Breast epithelium (tissue), 4 donors: ENCODE measurements around the gene VSNL1. TPM values are rescaled to one million over a fixed set of nuclear protein-coding genes. Genes with fewer than 3 reads are reported as not detected.

ENCODE experiments used
- DNase-seq, 2 donors: peaks; one replicate each; pipeline ENCODE4 v3.0.0-alpha.2; 2019; ENCODE audit warnings: low spot score in 2 of 2
- H3K27ac ChIP-seq, 2 donors: fragments of 200-600 bp; sonication (generic) in 1 of 2; one replicate each; pipeline ENCODE4 v1.5.1; 2016 to 2019; ENCODE audit warnings: mild to moderate bottlenecking in 1 of 2
- H3K27me3 ChIP-seq, 2 donors: fragments of 200-600 bp; sonication (generic) in 1 of 2; one replicate each; pipeline versions ENCODE4 v1.5.1 to v1.6.0; 2017 to 2019; ENCODE audit warnings: control low read depth in 1 of 2, mild to moderate bottlenecking in 1 of 2
- H3K36me3 ChIP-seq: fragments of 200-600 bp; one replicate; pipeline ENCODE4 v1.5.1; 2019
- H3K4me1 ChIP-seq, 2 donors: fragments of 200-600 bp; sonication (generic); one replicate each; pipeline ENCODE4 v1.5.1; 2016 to 2019; ENCODE audit warnings: control low read depth in 1 of 2
- H3K4me3 ChIP-seq, 3 donors: fragments of 200-600 bp; sonication (generic); 1 replicate in 2 of 3; 2 replicates in 1 of 3; pipeline ENCODE4 v1.5.1; 2016 to 2019; ENCODE audit warnings: mild to moderate bottlenecking in 3 of 3, moderate library complexity in 2 of 3
- H3K9me3 ChIP-seq, 2 donors: fragments of 200-600 bp; sonication (generic) in 1 of 2; one replicate each; pipeline ENCODE4 v1.5.1; 2016 to 2019; ENCODE audit warnings: control low read depth in 1 of 2
- POLR2A ChIP-seq: fragments of 450-650 bp; IDR thresholded peaks from one replicate; pipeline ENCODE4 v1.6.1; 2016; ENCODE audit warnings: antibody characterized with exemption, mild to moderate bottlenecking, moderate library complexity
- POLR2AphosphoS5 ChIP-seq, 3 donors: sonication (generic); formaldehyde crosslinking; IDR thresholded peaks; one replicate each; pipeline ENCODE4 v1.6.1; 2017; ENCODE audit warnings: antibody characterized with exemption in 3 of 3
- intact Hi-C: fragments of 100-400 bp; cut with DNase I; formaldehyde crosslinking; loops from one replicate; pipeline ENCODE4 v1.15.1; 2023; ENCODE audit warnings: low total_unique reads
- total RNA-seq, 3 donors: library from RNA; depleted of rRNA; stranded (reverse); fragments of >200 nt; gene quantifications; one replicate each; pipeline ENCODE4 v1.1.0, GENCODE V29; 2016
- TF ChIP-seq, protein P1 (sequence below), 3 donors: fragments of 450-650 bp; IDR thresholded peaks; one replicate each; pipeline ENCODE4 v1.5.1; 2016 to 2017; ENCODE audit warnings: antibody characterized with exemption in 3 of 3, mild to moderate bottlenecking in 3 of 3, moderate library complexity in 3 of 3

Gene VSNL1
- total RNA-seq, 3 donors from 2014 or later: 0.80 to 6.9 (median 2.6) TPM

DNA sequence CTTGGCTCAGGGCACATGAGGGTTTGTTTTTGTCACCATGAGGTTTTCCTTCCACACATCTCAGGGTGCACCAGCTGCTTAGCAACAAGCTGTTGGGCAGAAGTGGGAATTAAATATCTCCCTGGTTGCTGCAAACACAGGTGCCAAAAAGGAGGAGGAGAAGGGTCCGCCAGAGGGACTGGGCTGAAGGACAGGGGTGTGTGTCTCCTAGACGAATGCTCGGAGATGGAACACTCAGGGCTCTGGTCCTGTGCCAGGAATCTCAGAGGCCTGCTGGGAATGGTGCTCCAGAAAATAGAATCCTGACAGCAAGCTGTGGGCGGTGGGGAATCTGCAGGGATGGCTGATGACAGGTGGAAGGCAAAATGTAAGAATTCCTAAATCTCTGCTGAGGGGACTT lies 94.5 kb downstream of the VSNL1 start:
- Histone ChIP-seq H3K4me1 (no peaks in the 10 kb centered on the region), H3K27ac (no peak overlapping the region), H3K4me3 (no peak overlapping the region), H3K36me3 (no peaks in the 10 kb centered on the region), H3K9me3 (peaks cover 0 to 1% of the 10 kb centered on the region in 2 donors), H3K27me3 (no peaks in the 10 kb centered on the region)
- TF ChIP-seq, protein P1, sequence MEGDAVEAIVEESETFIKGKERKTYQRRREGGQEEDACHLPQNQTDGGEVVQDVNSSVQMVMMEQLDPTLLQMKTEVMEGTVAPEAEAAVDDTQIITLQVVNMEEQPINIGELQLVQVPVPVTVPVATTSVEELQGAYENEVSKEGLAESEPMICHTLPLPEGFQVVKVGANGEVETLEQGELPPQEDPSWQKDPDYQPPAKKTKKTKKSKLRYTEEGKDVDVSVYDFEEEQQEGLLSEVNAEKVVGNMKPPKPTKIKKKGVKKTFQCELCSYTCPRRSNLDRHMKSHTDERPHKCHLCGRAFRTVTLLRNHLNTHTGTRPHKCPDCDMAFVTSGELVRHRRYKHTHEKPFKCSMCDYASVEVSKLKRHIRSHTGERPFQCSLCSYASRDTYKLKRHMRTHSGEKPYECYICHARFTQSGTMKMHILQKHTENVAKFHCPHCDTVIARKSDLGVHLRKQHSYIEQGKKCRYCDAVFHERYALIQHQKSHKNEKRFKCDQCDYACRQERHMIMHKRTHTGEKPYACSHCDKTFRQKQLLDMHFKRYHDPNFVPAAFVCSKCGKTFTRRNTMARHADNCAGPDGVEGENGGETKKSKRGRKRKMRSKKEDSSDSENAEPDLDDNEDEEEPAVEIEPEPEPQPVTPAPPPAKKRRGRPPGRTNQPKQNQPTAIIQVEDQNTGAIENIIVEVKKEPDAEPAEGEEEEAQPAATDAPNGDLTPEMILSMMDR (IDR thresholded peaks at IDR 0.05): no peak
- TF ChIP-seq POLR2AphosphoS5 (IDR thresholded peaks at IDR 0.05): no peak
- TF ChIP-seq POLR2A: no peak
- DNase-seq: no peak
- intact Hi-C loops: no loop called here

DNA sequence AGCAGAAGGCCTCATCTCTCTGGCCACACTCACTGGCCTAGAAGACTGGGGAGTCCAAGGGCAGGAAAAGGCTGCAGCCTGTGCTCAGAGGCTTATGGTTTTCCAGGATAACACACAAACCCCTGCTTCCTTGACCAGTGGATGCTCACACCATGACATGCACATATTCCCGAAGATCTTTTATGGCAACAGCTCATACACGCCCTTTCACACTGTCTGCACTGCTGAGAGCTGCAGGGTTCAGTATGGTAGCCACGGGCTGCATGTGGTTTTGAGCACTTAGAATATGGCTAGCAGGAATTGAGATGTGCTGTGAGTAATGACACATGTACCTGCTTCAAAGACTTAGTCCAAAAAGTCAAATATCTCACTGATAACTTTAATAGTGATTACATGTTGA lies 95.8 kb downstream of the VSNL1 start:
- Histone ChIP-seq H3K27me3 (no peaks in the 10 kb centered on the region), H3K4me3 (no peak overlapping the region), H3K9me3 (no peaks in the 10 kb centered on the region), H3K4me1 (no peaks in the 10 kb centered on the region), H3K36me3 (no peaks in the 10 kb centered on the region), H3K27ac (no peak overlapping the region)
- intact Hi-C loops: no loop called here
- TF ChIP-seq, protein P1 (IDR thresholded peaks at IDR 0.05): no peak
- TF ChIP-seq POLR2A (no peak), POLR2AphosphoS5 (IDR thresholded peaks at IDR 0.05) (no peak)
- DNase-seq: no peak

DNA sequence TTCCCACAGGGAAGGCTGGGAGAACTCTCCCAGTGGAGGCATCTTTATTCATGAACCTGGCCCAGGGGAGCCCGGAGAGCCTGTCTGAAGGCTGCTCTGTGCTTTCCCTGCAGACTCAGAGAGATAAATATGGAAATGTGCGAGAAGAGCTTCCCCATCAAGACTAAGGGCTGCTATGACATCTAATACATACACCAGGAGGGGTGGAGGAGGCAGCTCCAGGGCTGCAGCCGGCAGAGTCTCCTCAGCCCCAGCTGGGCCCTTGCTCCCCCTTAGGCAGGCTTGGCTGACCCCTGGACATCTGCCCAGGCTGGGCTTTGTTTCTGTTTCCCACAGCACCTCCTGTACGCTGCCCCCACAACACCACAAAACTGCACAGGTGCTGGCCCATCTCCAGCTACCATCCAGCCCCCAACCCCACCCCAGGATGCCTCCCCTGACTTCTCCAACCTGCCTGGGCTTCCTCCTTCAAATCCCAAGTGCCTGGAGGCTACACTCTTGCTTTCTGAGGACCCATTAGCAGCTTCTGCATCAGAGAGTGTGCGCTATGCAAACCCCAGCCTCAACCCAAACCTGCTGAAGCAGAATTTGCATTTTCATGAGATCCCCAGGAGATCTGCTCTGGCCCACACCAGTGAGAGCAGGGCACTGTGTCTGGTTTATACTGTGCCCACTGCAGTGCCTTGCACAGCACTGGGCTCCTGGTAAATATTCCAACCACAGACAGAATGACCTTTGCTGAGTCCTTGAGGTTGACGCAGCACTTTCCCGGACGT lies 96.8 kb downstream of the VSNL1 start:
- no peak for TF ChIP-seq POLR2AphosphoS5 (IDR thresholded peaks at IDR 0.05)
- no peak for TF ChIP-seq POLR2A
- TF ChIP-seq, protein P1 (IDR thresholded peaks at IDR 0.05): no peak
- H3K9me3 ChIP-seq: no peaks in the 10 kb centered on the region
- intact Hi-C loops: no loop called here
- H3K27me3 ChIP-seq: no peaks in the 10 kb centered on the region
- H3K4me3 ChIP-seq: no peak overlapping the region
- no peak overlapping the region for H3K27ac ChIP-seq
- DNase-seq: no peak
- no peaks in the 10 kb centered on the region for H3K4me1 ChIP-seq
- H3K36me3 ChIP-seq: no peaks in the 10 kb centered on the region

DNA sequence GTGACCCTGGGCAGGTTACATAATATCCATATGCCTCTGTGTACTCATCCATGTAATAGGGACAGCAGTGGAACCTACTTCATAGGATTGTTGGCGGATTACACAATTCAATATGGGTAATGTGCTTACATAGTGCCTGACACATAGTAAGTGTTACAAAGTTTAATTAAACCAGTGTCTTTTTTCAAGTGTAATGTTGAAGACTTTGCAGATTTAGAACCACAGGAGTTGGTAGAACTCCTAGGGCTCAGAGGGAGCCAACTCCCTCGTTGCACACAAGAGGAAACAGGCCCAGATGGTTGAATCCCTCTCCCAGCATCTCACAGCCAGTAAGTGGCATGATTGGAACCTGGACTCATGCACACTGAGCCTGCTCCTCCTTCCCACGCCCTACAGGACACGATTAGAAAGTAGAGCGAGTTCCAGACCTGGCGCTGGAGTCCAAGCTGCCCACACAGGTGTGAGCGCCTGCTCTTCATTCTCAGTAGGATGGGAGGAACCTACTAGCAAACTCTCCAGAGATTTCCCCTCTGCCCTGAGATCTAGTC lies 97.8 kb downstream of the VSNL1 start:
- Histone ChIP-seq H3K36me3 (no peaks in the 10 kb centered on the region), H3K9me3 (no peaks in the 10 kb centered on the region), H3K27ac (no peak overlapping the region), H3K4me1 (no peaks in the 10 kb centered on the region), H3K4me3 (no peak overlapping the region), H3K27me3 (no peaks in the 10 kb centered on the region)
- intact Hi-C loops: no loop called here
- no peak for TF ChIP-seq POLR2A
- TF ChIP-seq, protein P1 (IDR thresholded peaks at IDR 0.05): no peak
- TF ChIP-seq POLR2AphosphoS5 (IDR thresholded peaks at IDR 0.05): no peak
- DNase-seq: no peak

DNA sequence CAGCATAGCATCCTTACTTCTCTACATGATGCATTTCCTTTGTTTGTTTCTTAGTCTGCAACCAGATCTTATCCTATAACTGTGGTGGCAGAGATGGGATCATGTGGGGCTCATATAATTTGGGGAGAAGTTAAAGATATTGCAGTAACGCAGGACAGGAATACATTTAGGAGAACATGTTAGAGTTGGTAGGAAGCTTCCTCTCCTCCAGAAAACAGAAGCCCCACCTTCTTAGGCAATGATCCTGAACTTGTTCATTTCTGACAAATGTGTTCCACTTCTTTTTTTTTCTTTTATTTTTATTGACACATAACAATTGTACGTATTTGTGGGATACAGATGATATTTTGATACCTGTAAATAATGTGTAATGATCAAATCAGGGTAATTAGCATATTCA lies 99.9 kb downstream of the VSNL1 start:
- Histone ChIP-seq H3K9me3 (no peaks in the 10 kb centered on the region), H3K36me3 (no peaks in the 10 kb centered on the region), H3K27ac (no peak overlapping the region), H3K27me3 (no peaks in the 10 kb centered on the region), H3K4me3 (no peak overlapping the region), H3K4me1 (no peaks in the 10 kb centered on the region)
- TF ChIP-seq POLR2AphosphoS5 (IDR thresholded peaks at IDR 0.05) (no peak), POLR2A (no peak)
- TF ChIP-seq, protein P1 (IDR thresholded peaks at IDR 0.05): no peak
- intact Hi-C loops: no loop called here
- no peak for DNase-seq
